ENCODE results near the gene EFNA5.
"Not testable (repeated sequence)": the region's sequence is repeated elsewhere in the genome, so short reads cannot be mapped to it uniquely, and the experiment has no call there.

Gene EFNA5

DNA sequence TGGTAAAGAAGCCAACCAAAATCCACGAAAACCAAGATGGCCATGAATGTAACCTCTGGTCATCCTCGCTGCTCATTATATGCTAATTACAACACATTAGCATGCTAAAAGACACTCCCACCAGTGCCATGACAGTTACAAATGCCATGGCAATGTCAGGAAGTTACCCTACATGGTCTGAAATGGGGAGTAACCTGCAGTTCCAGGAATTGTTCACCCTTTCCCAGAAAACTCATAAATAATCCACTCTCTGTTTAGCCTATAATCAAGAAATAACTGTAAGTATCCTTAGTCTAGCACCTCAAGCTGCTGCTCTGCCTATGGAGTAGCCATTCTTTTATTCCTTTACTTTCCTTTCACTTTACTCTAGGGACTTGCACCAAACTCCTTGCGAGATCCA is 160.6 kb downstream of the EFNA5 start:
- Histone ChIP-seq H3K27ac (ENCODE audit: low read length) (no peak overlapping the region), H3K27me3 (ENCODE audit: control insufficient read depth, insufficient read depth, low read length) (no peaks in the 10 kb centered on the region), H3K36me3 (ENCODE audit: control insufficient read depth, low read depth, low read length) (no peaks in the 10 kb centered on the region), H3K4me1 (ENCODE audit: control insufficient read depth, low read depth, low read length) (peaks cover 52% of the 10 kb centered on the region), H3K9ac (ENCODE audit: low read length) (no peak overlapping the region), H3K4me3 (ENCODE audit: low read length) (no peak overlapping the region), H3K9me3 (ENCODE audit: control insufficient read depth, low read depth, low read length) (no peaks in the 10 kb centered on the region)

DNA sequence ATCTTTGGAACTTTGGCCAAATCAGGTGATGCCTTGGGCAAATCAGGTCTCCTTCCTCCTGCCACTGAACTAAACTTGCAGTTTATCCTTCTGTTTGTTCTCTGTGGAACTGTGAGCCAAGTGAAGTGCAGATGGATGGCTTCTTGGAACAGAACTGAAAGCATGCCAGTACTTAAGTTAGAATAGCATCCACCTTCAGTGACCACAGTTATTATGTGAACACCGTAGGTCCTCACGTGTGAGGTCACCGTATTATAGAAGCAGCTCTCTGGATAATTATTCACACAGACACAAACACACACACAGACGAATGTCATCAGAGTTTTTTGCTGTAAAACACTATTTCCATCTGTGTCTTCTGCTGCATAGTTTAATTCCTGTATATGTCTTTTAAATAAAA is 162.6 kb downstream of the EFNA5 start:
- no peak overlapping the region for H3K27ac ChIP-seq (ENCODE audit: low read length)
- no peak overlapping the region for H3K4me3 ChIP-seq (ENCODE audit: low read length)
- H3K4me1 ChIP-seq (ENCODE audit: control insufficient read depth, low read depth, low read length): peaks cover 42% of the 10 kb centered on the region
- no peaks in the 10 kb centered on the region for H3K9me3 ChIP-seq (ENCODE audit: control insufficient read depth, low read depth, low read length)
- H3K36me3 ChIP-seq (ENCODE audit: control insufficient read depth, low read depth, low read length): no peaks in the 10 kb centered on the region
- H3K27me3 ChIP-seq (ENCODE audit: control insufficient read depth, insufficient read depth, low read length): no peaks in the 10 kb centered on the region
- no peak overlapping the region for H3K9ac ChIP-seq (ENCODE audit: low read length)

DNA sequence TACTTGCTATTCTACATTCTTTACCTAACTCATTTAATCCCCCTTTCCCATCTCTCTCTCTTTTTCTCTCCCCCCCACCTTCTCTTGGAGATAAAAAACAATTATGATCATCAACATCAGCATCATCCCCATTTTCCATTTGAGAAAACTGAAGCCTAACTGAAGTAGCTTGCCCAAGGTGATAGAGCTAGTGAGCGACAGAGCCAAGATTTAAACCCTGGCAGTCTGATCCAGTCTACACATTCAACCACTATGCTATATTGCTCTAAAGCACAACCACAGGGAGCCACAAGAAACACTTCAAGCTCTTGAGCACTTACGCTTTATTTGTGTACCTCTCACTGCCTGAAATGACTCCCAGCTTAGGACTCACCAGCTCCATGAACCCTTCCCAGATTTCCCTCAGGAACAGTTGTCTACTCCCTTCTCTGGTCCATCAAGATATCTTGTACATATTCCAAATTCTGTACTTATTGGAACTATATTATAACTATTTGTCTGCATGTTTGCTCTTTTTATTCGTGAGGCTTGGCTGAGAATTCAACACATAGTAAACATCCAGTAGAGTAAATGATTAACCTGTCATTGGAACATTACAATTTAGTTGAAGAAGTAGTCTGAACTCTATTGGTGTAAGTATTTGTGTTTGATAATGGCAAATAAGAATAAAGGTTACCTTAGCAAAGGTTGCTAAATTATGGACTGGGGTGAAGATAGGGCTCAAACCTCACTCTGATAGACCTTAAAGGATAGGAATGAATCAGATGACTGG is 164.8 kb downstream of the EFNA5 start:
- Histone ChIP-seq H3K9me3 (ENCODE audit: control insufficient read depth, low read depth, low read length) (no peaks in the 10 kb centered on the region), H3K4me3 (ENCODE audit: low read length) (no peak overlapping the region), H3K4me1 (ENCODE audit: control insufficient read depth, low read depth, low read length) (peaks cover 36% of the 10 kb centered on the region), H3K27ac (ENCODE audit: low read length) (no peak overlapping the region), H3K27me3 (ENCODE audit: control insufficient read depth, insufficient read depth, low read length) (no peaks in the 10 kb centered on the region), H3K9ac (ENCODE audit: low read length) (no peak overlapping the region), H3K36me3 (ENCODE audit: control insufficient read depth, low read depth, low read length) (no peaks in the 10 kb centered on the region)

- no peaks in the 10 kb centered on the region for H3K36me3 ChIP-seq (ENCODE audit: control insufficient read depth, low read depth, low read length)
- no peak overlapping the region for H3K27ac ChIP-seq (ENCODE audit: low read length)
- no peaks in the 10 kb centered on the region for H3K27me3 ChIP-seq (ENCODE audit: control insufficient read depth, insufficient read depth, low read length)
- H3K4me3 ChIP-seq (ENCODE audit: low read length): no peak overlapping the region
- no peak overlapping the region for H3K9ac ChIP-seq (ENCODE audit: low read length)
- peaks cover 42% of the 10 kb centered on the region for H3K4me1 ChIP-seq (ENCODE audit: control insufficient read depth, low read depth, low read length)
- no peaks in the 10 kb centered on the region for H3K9me3 ChIP-seq (ENCODE audit: control insufficient read depth, low read depth, low read length)
Measured at GRCh38 chr5:107504424-107504823, 166.3 kb downstream of the EFNA5 start.

DNA sequence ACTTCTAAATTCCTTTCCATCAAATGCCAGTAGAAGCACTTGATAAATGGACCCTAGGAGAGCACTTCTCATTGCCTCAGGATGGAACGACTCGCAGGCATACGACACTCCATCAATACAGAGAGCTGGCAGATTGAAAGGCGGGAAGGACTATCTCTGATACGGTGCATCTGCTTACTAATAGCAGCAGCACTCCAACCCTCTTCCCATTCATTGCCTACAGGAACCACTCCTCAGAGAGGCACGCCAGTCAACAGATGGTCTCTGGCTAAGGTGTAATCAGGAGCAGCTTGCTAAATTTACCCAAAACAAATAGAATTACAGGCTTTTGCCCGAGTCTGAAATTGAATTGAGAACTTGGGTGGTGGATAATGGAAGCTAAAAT is 168.1 kb downstream of the EFNA5 start:
- no peak overlapping the region for H3K4me3 ChIP-seq (ENCODE audit: low read length)
- no peaks in the 10 kb centered on the region for H3K9me3 ChIP-seq (ENCODE audit: control insufficient read depth, low read depth, low read length)
- no peak overlapping the region for H3K9ac ChIP-seq (ENCODE audit: low read length)
- H3K27me3 ChIP-seq (ENCODE audit: control insufficient read depth, insufficient read depth, low read length): no peaks in the 10 kb centered on the region
- H3K36me3 ChIP-seq (ENCODE audit: control insufficient read depth, low read depth, low read length): no peaks in the 10 kb centered on the region
- peaks cover 56% of the 10 kb centered on the region for H3K4me1 ChIP-seq (ENCODE audit: control insufficient read depth, low read depth, low read length)
- H3K27ac ChIP-seq (ENCODE audit: low read length): no peak overlapping the region

DNA sequence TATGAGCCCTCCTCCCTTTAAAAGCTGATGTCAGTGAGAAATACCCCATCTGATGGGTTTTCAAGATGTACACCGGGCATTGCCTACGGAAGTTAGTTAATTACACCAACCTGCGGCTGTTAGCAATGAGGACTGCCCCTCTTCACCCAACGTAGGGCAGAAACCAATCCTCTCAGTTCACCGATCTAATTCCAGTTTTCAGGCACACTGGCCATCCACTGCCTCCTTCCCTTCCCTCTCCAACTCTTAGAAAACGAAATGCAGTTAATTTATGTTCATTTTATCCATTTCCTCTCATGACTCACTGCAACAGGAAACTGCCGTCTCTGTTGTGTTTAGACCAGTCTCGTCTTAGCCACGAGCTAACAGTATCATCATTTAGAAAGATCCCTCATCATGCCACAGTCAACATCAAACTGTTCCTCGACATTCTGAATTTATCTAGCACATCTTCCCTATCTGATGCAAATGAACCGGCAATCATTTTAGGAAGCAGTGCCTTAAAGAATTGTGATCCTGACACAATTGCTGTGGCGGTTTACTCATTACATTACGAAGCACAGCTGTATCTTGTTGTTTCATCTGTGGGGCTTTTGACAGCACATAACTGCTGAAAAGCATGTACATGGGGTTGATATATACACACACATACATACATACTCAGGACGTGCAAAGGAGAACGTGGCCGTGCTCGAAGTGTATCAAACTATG is 168.6 kb downstream of the EFNA5 start:
- Histone ChIP-seq H3K27ac (ENCODE audit: low read length) (no peak overlapping the region), H3K9me3 (ENCODE audit: control insufficient read depth, low read depth, low read length) (no peaks in the 10 kb centered on the region), H3K4me3 (ENCODE audit: low read length) (no peak overlapping the region), H3K4me1 (ENCODE audit: control insufficient read depth, low read depth, low read length) (peaks cover 56% of the 10 kb centered on the region), H3K9ac (ENCODE audit: low read length) (no peak overlapping the region), H3K27me3 (ENCODE audit: control insufficient read depth, insufficient read depth, low read length) (no peaks in the 10 kb centered on the region), H3K36me3 (ENCODE audit: control insufficient read depth, low read depth, low read length) (no peaks in the 10 kb centered on the region)

DNA sequence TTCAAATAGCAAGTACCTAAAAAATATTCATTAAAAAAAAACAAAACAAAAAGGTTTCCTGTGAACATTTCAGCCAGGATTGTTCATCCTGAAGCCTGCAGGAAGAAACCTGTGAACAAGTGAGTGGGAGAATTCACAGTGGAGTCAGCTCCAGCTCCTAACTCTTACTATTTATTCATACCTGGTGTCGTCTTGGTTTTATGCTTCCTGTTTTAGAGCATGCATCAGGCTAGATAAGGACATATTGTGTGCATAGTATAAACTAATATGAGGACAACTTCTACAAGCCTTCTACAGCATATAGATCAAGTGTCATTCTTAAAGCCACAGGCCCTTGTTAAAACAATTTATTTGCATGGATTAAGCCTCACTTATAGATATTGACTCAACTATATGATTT is 169.9 kb downstream of the EFNA5 start:
- H3K4me1 ChIP-seq (ENCODE audit: control insufficient read depth, low read depth, low read length): peaks cover 52% of the 10 kb centered on the region
- no peak overlapping the region for H3K9ac ChIP-seq (ENCODE audit: low read length)
- H3K4me3 ChIP-seq (ENCODE audit: low read length): no peak overlapping the region
- H3K36me3 ChIP-seq (ENCODE audit: control insufficient read depth, low read depth, low read length): no peaks in the 10 kb centered on the region
- no peaks in the 10 kb centered on the region for H3K9me3 ChIP-seq (ENCODE audit: control insufficient read depth, low read depth, low read length)
- no peak overlapping the region for H3K27ac ChIP-seq (ENCODE audit: low read length)
- no peaks in the 10 kb centered on the region for H3K27me3 ChIP-seq (ENCODE audit: control insufficient read depth, insufficient read depth, low read length)

DNA sequence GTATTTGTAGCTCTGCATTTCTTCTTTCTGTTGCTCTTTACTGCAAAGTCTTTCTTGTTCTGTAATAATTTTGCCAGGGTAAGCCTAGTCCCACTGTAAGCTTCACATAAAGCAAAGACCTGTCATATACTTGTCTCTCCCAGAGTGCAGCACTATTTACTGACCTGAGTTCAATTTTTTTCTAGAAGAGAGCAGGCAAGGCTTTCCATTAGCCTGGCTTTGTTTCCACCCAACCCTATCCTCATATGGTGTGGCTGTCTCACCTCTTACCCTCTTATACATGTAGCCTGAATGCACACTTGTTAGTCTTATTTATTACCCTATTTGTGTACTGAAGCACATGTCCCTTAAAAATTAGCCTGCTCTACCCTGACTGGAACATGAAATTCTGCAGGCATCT is 170.4 kb downstream of the EFNA5 start:
- H3K36me3 ChIP-seq (ENCODE audit: control insufficient read depth, low read depth, low read length): no peaks in the 10 kb centered on the region
- no peaks in the 10 kb centered on the region for H3K9me3 ChIP-seq (ENCODE audit: control insufficient read depth, low read depth, low read length)
- H3K27me3 ChIP-seq (ENCODE audit: control insufficient read depth, insufficient read depth, low read length): no peaks in the 10 kb centered on the region
- peaks cover 47% of the 10 kb centered on the region for H3K4me1 ChIP-seq (ENCODE audit: control insufficient read depth, low read depth, low read length)
- H3K27ac ChIP-seq (ENCODE audit: low read length): no peak overlapping the region
- no peak overlapping the region for H3K9ac ChIP-seq (ENCODE audit: low read length)
- no peak overlapping the region for H3K4me3 ChIP-seq (ENCODE audit: low read length)

- Histone ChIP-seq H3K27ac (ENCODE audit: low read length) (no peak overlapping the region), H3K9me3 (ENCODE audit: control insufficient read depth, low read depth, low read length) (no peaks in the 10 kb centered on the region), H3K4me1 (ENCODE audit: control insufficient read depth, low read depth, low read length) (peaks cover 41% of the 10 kb centered on the region), H3K4me3 (ENCODE audit: low read length) (no peak overlapping the region), H3K9ac (ENCODE audit: low read length) (no peak overlapping the region), H3K36me3 (ENCODE audit: control insufficient read depth, low read depth, low read length) (no peaks in the 10 kb centered on the region), H3K27me3 (ENCODE audit: control insufficient read depth, insufficient read depth, low read length) (no peaks in the 10 kb centered on the region)
Measured at GRCh38 chr5:107499776-107500175, 171.0 kb downstream of the EFNA5 start.

GRCh38 chr5:107499237-107499636 is 171.5 kb downstream of the EFNA5 start:
- Histone ChIP-seq H3K27me3 (ENCODE audit: control insufficient read depth, insufficient read depth, low read length) (no peaks in the 10 kb centered on the region), H3K9ac (ENCODE audit: low read length) (no peak overlapping the region), H3K4me3 (ENCODE audit: low read length) (no peak overlapping the region), H3K27ac (ENCODE audit: low read length) (no peak overlapping the region), H3K9me3 (ENCODE audit: control insufficient read depth, low read depth, low read length) (no peaks in the 10 kb centered on the region), H3K4me1 (ENCODE audit: control insufficient read depth, low read depth, low read length) (peaks cover 40% of the 10 kb centered on the region), H3K36me3 (ENCODE audit: control insufficient read depth, low read depth, low read length) (no peaks in the 10 kb centered on the region)

- H3K27ac ChIP-seq (ENCODE audit: low read length): no peak overlapping the region
- H3K9me3 ChIP-seq (ENCODE audit: control insufficient read depth, low read depth, low read length): no peaks in the 10 kb centered on the region
- no peak overlapping the region for H3K9ac ChIP-seq (ENCODE audit: low read length)
- no peak overlapping the region for H3K4me3 ChIP-seq (ENCODE audit: low read length)
- no peaks in the 10 kb centered on the region for H3K36me3 ChIP-seq (ENCODE audit: control insufficient read depth, low read depth, low read length)
- peaks cover 29% of the 10 kb centered on the region for H3K4me1 ChIP-seq (ENCODE audit: control insufficient read depth, low read depth, low read length)
- H3K27me3 ChIP-seq (ENCODE audit: control insufficient read depth, insufficient read depth, low read length): no peaks in the 10 kb centered on the region
Measured at GRCh38 chr5:107496466-107496865, 174.3 kb downstream of the EFNA5 start.

DNA sequence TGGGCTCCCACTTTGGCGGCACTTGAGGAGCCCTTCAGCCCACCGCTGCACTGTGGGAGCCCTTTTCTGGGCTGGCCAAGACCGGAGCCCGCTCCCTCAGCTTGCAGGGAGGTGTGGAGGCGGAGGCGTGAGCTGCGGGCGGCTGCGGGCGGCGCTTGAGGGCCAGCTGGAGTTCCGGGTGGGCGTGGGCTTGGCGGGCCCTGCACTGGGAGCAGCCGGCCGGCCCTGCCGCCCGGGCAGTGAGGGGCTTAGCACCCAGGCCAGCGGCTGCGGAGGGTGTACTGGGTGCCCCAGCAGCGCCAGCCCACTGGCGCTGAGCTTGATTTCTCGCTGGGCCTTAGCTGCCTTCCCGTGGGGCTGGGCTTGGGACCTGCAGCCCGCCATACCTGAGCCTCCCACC is 176.6 kb downstream of the EFNA5 start:
- not testable (repeated sequence) for H3K36me3 ChIP-seq (ENCODE audit: control insufficient read depth, low read depth, low read length); H3K4me3 ChIP-seq (ENCODE audit: low read length); H3K27me3 ChIP-seq (ENCODE audit: control insufficient read depth, insufficient read depth, low read length); H3K27ac ChIP-seq (ENCODE audit: low read length); H3K9ac ChIP-seq (ENCODE audit: low read length); H3K9me3 ChIP-seq (ENCODE audit: control insufficient read depth, low read depth, low read length)
- peaks cover 10% of the 10 kb centered on the region for H3K4me1 ChIP-seq (ENCODE audit: control insufficient read depth, low read depth, low read length)
